GM12865 (cell line): ENCODE data around the gene VTA1.

Experiments used
- DNase-seq: peaks from one replicate; pipeline ENCODE4 v3.0.0; 2010; ENCODE audit warnings: low read depth
- H3K4me3 ChIP-seq: 2 replicates; pipeline ENCODE4 v1.5.1; 2011; ENCODE audit warnings: mild to moderate bottlenecking, low read depth, low read length, control low read depth
- TF ChIP-seq, protein P1 (sequence below): IDR thresholded peaks from 2 replicates; pipeline ENCODE4 v1.5.1; 2011; ENCODE audit warnings: low read length, control low read depth, low read depth, inconsistent platforms; ENCODE audit not compliant: insufficient read depth; ENCODE audit errors: missing control alignments

The VTA1 gene

DNA sequence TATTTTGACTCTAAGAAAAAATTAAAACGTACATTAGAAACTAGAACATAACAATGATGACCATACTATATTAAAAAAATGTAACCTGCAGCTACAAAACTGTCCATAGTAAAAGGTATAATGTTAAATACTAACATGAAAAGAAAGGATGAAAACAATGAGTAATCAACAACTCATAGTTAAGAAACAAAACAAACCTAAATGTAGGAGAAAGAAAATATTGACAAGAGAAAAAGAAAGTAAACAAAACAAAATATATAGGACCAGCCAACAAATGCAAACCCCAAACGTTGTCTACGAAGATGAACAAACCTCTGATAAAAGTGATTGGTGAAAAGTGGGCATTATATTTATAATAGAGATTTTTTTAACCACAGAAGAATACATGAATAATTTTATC, 113.7 kb downstream of the VTA1 start:
- no peak overlapping the region for H3K4me3 ChIP-seq
- TF ChIP-seq, protein P1, sequence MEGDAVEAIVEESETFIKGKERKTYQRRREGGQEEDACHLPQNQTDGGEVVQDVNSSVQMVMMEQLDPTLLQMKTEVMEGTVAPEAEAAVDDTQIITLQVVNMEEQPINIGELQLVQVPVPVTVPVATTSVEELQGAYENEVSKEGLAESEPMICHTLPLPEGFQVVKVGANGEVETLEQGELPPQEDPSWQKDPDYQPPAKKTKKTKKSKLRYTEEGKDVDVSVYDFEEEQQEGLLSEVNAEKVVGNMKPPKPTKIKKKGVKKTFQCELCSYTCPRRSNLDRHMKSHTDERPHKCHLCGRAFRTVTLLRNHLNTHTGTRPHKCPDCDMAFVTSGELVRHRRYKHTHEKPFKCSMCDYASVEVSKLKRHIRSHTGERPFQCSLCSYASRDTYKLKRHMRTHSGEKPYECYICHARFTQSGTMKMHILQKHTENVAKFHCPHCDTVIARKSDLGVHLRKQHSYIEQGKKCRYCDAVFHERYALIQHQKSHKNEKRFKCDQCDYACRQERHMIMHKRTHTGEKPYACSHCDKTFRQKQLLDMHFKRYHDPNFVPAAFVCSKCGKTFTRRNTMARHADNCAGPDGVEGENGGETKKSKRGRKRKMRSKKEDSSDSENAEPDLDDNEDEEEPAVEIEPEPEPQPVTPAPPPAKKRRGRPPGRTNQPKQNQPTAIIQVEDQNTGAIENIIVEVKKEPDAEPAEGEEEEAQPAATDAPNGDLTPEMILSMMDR, result no peak
- no peak for DNase-seq

DNA sequence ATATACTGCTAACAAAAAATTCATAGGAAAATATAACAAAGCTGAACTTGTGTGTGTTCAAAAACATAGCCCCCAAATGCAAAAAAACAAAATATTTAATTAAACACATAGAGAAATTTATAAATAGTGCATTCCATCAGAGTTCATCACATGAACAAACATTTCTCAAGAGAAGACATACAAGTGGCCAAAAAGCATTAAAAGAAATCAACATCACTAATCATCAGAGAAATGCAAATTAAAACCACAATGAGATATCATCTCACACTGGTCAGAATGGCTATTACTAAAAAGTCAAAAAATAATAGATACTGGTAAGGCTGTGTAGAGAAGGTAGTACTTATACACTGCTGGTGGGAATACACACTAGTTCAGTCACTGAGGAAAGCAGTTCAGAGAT, 115.2 kb downstream of the VTA1 start:
- no peak overlapping the region for H3K4me3 ChIP-seq
- TF ChIP-seq, protein P1, result no peak
- DNase-seq, result no peak

DNA sequence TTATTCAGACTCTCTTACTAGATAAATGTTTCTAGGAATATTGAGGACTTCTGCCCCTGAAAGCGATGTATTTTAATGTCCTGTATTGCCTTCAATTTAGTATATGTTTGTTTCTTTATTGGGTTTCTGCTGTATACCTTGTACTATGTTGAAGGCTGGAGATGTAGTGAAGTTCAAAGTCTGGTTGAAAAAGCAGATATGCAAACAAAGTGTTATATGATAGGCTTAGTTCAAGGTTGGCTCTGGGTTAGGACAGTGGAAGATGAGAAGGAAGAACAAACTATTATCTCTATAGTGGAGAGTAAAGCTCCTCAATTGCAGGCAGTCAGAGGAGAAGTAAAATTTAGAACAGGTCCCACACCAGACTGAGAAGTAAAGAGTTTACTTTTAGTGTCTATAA, 118.4 kb downstream of the VTA1 start:
- TF ChIP-seq, protein P1, result no peak

DNA sequence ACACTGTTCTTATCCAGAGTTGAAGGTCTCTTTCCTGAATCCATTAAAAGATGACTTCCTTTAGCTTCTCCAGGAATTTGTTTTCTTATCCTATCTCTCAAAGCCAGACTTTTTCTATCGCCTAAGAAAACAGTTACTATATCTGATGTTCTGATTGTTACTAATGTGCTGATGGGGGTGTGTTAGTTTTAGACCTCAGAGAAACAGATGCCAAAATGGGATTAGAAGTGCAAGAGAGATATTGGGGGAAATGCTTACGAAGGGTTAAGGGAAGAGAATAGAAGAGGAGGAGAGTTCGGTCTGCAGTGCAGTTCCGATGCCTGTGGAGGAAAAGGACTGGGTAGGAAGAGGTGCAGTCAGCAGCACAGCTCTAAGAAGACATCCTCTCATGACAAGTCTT, 119.0 kb downstream of the VTA1 start:
- DNase-seq, result no peak

More for the DNA sequence above, 118.4 kb downstream of the VTA1 start:
- no peak for DNase-seq
- H3K4me3 ChIP-seq, result no peak overlapping the region

DNA sequence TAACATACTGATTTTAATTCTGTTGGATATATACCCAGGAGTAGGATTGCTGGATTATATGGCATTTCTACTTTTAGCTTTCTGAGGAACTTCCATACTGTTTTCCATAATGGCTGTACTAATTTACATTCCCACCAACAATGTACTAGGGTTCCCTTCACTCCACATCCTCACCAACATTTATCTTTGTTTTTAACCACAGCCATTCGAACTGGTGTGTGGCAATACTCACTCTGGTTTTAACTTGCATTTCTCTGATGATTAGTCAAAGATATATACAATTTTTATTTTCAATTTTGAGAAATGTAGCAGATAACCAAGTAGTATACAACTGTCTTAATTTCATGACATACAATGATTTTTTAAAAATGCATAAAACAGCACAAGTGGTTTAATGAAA, 124.4 kb downstream of the VTA1 start:
- H3K4me3 ChIP-seq, result no peak overlapping the region
- TF ChIP-seq, protein P1, result no peak
- no peak for DNase-seq

More for the DNA sequence above, 119.0 kb downstream of the VTA1 start:
- TF ChIP-seq, protein P1, result no peak
- H3K4me3 ChIP-seq, result no peak overlapping the region
